GM19438 (cell line): ENCODE results near the gene EPC1.
"Not testable (repeated sequence)": the region's sequence is repeated elsewhere in the genome, so short reads cannot be mapped to it uniquely, and the experiment has no call there.

Experiments
- ATAC-seq: cut with Tn5 transposase; IDR thresholded peaks from one replicate; pipeline ENCODE4 v1.9.1; 2021; ENCODE audit warnings: low read depth; ENCODE audit not compliant: unreplicated experiment

The EPC1 gene

GRCh38 chr10:32346551-32347362 lies at the start of gene EPC1:
Gene EPC1, minus strand, starts transcription at chr10:32347158. Its CDS starts 243 bp downstream, at chr10:32346915.
- ATAC-seq, result peak; percentile 71

DNA sequence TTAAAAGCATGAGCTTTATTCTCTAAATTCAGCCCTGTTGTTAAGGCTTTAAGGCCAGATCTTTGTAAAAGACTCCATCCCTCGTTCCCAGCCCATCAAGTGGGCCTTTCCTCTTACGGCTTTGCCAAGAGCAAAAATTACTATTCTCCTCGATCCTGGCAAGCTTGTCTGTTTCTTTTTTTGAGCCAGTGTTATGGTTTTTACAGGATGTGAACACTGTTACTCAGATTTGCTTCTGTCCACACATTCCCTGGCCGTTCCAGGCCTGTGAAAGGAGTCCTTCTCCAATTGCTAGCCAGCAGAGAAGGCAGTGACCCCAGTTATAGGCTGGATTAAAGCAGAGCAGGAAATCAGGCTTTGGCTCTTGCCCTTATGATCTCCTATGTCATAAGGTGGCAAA lies 47.0 kb upstream of the EPC1 start:
- ATAC-seq, result no peak

DNA sequence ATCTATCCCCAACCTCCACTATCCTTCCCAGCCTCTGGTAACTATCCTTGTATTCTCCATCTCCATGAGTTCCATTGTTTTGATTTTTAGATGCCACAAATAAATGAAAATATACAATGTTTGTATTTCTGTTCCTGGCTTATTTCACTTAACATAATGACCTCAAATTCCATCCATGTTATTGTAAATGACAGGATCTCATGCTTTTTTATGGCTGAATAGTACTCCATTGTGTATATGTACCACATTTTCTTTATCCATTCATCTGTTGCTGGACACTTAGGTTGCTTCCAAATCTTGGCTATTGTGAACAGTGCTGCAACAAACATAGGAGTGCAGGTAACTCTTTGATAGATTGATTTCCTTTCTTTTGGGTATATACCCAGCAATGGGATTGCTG lies 45.3 kb upstream of the EPC1 start:
- ATAC-seq, result not testable (repeated sequence)

DNA sequence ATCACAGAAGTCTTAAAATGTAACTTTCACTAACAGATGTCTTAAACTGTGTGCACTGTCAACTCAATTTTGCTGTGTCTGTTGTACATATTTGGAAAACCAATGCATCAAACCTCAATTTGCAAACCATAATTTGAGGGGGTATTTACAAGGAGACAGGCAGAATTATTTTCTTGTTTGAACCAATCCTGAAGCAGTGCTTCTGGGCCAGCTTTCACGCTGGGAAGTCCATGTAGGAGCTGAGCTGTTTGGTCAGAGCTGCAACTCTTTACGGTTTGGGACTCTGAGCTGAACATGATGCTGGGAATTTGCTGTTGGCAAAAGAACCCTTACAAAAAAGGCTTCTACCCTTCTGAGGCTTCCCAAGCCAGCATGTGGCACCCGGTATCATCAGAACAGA lies 43.2 kb upstream of the EPC1 start:
- ATAC-seq, result no peak

GRCh38 chr10:32388258-32389027 lies 41.5 kb upstream of the EPC1 start:
- ATAC-seq, result no peak

GRCh38 chr10:32386623-32387260 lies 39.8 kb upstream of the EPC1 start:
- no peak for ATAC-seq

GRCh38 chr10:32384171-32384570 lies 37.2 kb upstream of the EPC1 start:
- no peak for ATAC-seq

- no peak for ATAC-seq
These were observed 34.2 kb upstream of the EPC1 start for GRCh38 chr10:32381165-32381564.

GRCh38 chr10:32379950-32380551 lies 33.1 kb upstream of the EPC1 start:
- ATAC-seq, result no peak

DNA sequence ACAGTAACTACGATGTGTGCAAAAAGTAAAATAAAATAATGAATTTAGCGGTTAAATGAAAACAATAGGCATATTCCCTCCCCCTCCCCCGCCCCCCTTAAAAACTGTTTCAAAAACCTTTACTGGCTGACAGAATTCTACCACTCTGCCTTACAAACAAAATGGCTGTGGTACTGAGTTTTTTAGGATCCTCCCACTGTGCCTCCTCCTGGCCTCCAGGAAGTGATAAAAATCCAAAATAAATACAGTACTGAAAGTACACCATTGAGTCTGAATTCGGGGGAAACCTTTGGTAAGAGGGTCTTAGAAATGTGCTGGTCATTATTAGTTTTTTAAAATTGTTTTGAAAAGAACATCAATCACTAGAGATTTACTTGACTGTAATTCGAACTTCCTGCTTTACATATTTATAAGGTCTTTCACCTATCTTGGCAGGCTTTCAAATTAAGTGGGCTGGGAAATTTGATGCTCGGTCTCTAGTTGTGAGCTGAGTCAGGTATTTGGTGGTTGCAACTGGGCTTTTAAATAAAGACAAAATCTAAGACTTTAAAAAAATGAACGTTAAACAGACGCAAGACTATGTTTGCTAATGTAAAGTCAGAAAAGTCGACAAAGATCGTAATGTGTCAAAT lies 32.5 kb upstream of the EPC1 start:
- ATAC-seq, result no peak

DNA sequence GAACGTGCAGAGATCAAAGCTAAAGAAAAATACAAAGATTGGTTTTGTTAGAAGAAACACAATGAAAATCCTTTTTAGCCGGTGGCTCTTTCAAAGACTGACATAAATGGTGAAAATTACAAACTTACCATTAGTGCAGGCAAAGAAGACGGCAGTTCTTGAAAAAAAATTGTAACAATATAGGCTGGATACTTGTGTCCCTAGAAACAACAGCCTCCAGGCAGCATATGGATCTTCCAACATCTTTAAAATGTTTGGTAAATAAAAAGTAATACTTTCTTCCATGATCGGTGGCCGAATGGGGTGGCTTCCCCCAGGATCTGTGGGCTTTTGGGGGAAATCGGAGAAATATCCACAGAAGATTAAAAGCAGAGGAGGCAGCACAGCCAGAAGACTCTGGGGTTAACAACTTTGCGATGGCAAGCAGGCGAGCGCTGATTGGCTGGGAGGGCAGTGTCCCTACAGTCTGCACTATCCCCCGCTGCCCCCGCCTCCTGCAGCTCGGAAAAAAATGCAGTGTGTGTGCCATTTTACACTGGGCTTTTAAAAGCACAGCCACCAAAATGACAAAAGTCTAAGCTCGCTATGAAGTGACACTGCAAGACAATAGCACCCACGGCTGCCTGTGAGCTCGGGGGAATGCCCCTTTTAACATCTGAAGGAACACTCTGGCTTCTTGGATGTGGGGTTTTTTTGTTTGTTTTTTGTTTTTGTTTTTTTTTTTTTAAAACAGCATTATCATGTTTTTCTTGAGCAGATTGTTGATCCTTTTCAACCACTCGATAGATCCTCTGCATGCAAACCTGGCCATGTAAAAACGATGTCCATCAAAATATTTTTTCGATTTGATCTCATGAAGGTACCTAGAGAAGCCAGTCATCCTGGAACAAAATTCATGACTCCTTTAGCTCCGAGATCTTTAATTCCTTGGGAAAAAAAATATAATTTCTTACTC lies 31.7 kb upstream of the EPC1 start:
- peak; percentile 93 for ATAC-seq

DNA sequence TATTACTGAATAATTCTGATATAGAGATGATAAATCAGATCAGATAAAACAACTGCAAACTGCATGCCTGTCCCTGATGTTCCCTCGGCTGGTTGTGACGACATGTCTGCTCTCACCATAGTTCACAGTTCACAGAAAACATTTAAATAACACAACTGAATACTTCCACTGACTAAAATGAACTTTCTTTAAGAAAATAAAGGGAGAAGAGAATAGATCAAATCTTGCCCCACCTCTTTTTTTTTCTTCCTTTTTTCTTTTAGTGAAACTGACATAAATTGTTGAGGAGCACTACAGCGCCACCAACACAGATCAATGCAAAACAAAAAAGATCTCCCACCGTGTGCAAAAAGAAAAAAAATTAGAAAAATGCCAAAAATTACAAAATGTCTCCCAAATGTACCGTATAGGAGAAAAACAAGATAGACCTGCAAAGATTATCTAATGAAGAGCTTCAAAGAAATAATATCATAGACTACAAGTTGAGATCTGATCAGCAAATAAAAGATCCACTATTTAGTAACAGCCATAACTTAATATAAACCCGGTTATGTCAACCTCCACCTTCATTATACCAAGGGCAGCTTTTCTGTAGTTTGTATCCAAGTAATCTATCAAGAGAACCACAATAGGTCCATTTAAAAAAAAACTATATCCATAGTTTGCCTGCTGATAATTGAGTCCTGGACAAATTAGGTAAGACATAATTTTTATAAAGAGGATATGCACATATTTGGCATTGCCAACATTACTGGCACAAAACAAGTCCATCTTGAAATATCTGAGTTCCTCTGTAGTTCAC lies 30.7 kb upstream of the EPC1 start:
- peak; percentile 34 for ATAC-seq

DNA sequence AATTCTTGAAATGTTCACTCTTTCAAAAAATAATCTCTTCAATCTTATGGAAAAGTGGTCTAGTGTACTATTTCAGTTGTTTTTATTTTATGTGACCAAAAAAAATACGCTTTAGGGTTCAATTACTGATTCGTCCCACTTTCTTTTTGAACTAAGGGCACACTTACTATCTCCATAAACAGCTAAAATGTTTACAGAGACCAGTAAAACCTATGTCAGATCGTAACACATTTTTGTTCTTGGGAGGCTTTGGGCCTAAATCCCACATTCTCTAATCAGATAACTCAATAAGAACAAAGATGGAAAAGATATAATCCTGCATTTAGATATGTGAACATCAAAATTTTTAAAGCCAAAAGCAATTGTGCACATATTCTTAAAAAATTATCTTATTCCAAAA lies 29.8 kb upstream of the EPC1 start:
- no peak for ATAC-seq

GRCh38 chr10:32376097-32376496 lies 29.1 kb upstream of the EPC1 start:
- ATAC-seq, result no peak

DNA sequence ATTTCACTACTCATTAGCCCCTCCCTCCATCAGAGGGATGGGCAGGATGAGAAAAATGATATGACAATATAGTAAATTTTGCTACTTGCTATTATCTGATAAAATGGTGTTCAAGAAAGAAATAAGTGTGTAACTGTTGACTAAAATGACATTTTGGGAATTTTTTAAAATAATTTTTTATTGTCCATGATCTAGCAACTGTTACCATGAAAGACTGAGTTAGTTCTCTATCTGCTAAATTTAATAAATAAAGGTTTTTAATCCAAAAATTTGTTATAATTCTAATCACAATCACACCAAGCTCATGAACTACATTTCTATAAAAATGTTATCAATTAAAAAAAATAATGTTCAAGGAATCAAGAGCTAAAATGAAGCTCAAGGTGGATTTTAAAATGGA lies 28.7 kb upstream of the EPC1 start:
- ATAC-seq, result no peak

DNA sequence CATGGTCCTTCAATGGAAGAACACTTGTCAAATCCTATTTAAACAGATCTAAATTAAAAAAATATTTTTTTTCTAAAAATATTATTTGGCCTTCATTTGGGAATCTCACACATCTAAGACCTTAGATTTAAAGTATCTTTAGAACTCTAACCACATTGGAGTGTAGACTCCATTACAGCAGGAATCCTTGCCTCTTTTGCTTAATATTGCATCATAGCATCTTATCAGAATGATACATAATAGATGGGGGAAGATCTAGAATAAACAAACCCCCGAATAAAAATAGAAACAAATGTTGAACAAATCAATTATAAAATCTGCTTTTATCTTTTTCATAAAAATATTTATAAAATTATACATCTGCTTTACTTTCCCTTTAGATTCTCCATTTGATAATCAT lies 27.6 kb upstream of the EPC1 start:
- no peak for ATAC-seq

DNA sequence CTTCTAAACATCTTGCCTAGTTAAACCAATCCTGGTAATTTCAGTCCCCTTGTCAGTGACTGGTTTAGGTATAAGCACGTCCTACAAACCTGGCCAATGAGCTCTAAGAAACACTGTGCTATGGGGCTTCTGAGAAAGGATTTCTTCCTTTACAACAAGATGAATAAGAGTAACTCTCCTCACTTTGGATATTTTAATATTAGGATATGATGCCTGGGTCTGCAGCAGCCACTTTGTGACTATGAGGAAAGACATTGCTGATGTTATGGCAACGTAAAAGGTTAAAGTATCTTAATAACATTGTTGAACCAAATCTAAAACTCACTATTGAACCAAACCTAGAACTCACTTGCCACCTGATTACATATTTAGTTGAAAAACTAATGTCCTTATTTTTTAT lies 26.5 kb upstream of the EPC1 start:
- ATAC-seq, result no peak

- ATAC-seq, result no peak
These were observed 26.1 kb upstream of the EPC1 start for GRCh38 chr10:32373031-32373430.
